ENCODE data around the gene STARD5.

The STARD5 gene

DNA sequence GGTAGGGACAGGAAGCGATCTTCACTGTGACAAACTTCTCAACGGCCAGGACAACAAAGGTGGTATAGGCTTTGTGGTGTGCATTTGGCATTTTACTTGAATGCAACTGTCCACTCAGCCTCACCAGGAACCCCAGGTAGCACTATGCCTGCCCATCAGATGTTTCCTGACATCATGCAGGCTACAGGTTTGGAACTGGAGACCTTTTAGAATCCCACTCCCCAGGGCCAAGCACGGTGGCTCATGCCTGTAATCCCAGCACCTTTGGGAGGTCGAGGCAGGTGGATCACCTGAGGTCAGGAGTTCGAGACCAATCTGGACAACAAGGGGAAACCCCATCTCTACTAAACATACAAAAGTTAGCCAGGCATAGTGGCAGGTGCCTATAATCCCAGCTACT, 9.6 kb downstream of the STARD5 start:
- H3K9me3 ChIP-seq (ENCODE audit: control insufficient read depth, low read length): no peaks in the 10 kb centered on the region
- no peak overlapping the region for H3K27ac ChIP-seq (ENCODE audit: insufficient read depth, low read depth, low read length, poor library complexity, severe bottlenecking)
- no peaks in the 10 kb centered on the region for H3K27me3 ChIP-seq (ENCODE audit: control insufficient read depth, insufficient read depth, low read length, poor library complexity, severe bottlenecking)
- no peaks in the 10 kb centered on the region for H3K36me3 ChIP-seq (ENCODE audit: control insufficient read depth, insufficient read depth, low read length)
- no peak overlapping the region for H3K4me3 ChIP-seq (ENCODE audit: insufficient read depth, low read depth, low read length)
- 93 to 94% methylated on average over 5 of the region's 5 CpGs for WGBS, 2 experiments
- no peaks in the 10 kb centered on the region for H3K4me1 ChIP-seq (ENCODE audit: control insufficient read depth, insufficient read depth, low read length)

DNA sequence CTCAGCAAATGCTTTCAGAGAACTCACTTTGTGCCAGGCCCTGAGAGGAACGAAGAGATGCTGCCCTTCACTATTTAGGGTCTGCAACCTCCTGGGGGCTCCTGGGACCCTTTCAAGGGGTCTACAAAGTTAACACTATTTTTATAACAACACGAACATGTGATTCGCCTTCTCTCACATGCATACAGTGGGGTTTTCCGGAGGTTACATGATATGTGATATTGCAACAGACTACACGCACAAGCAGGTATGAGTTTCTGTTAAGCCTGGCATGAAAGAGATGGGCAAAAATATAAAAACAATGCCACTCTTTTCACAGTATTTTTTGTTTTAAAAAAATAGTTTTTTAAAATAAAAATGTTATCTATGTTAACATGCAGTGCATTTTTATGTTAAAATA, 10.3 kb downstream of the STARD5 start:
- Histone ChIP-seq H3K36me3 (ENCODE audit: control insufficient read depth, insufficient read depth, low read length) (no peaks in the 10 kb centered on the region), H3K27me3 (ENCODE audit: control insufficient read depth, insufficient read depth, low read length, poor library complexity, severe bottlenecking) (no peaks in the 10 kb centered on the region), H3K9me3 (ENCODE audit: control insufficient read depth, low read length) (no peaks in the 10 kb centered on the region), H3K27ac (ENCODE audit: insufficient read depth, low read depth, low read length, poor library complexity, severe bottlenecking) (no peak overlapping the region), H3K4me1 (ENCODE audit: control insufficient read depth, insufficient read depth, low read length) (no peaks in the 10 kb centered on the region), H3K4me3 (ENCODE audit: insufficient read depth, low read depth, low read length) (no peak overlapping the region)
- 97 to 98% methylated on average over 5 of the region's 5 CpGs for WGBS, 2 experiments

- WGBS, 2 experiments: 94% methylated on average over 22 of the region's 22 CpGs
- Histone ChIP-seq H3K4me3 (ENCODE audit: insufficient read depth, low read depth, low read length) (no peak overlapping the region), H3K9me3 (ENCODE audit: control insufficient read depth, low read length) (no peaks in the 10 kb centered on the region), H3K27me3 (ENCODE audit: control insufficient read depth, insufficient read depth, low read length, poor library complexity, severe bottlenecking) (no peaks in the 10 kb centered on the region), H3K4me1 (ENCODE audit: control insufficient read depth, insufficient read depth, low read length) (no peaks in the 10 kb centered on the region), H3K27ac (ENCODE audit: insufficient read depth, low read depth, low read length, poor library complexity, severe bottlenecking) (no peak overlapping the region), H3K36me3 (ENCODE audit: control insufficient read depth, insufficient read depth, low read length) (no peaks in the 10 kb centered on the region)
Measured at GRCh38 chr15:81312790-81313543, 11.0 kb downstream of the STARD5 start.

GRCh38 chr15:81311752-81312464, 12.0 kb downstream of the STARD5 start:
- Histone ChIP-seq H3K4me1 (ENCODE audit: control insufficient read depth, insufficient read depth, low read length) (no peaks in the 10 kb centered on the region), H3K4me3 (ENCODE audit: insufficient read depth, low read depth, low read length) (no peak overlapping the region), H3K9me3 (ENCODE audit: control insufficient read depth, low read length) (no peaks in the 10 kb centered on the region), H3K27me3 (ENCODE audit: control insufficient read depth, insufficient read depth, low read length, poor library complexity, severe bottlenecking) (no peaks in the 10 kb centered on the region), H3K36me3 (ENCODE audit: control insufficient read depth, insufficient read depth, low read length) (no peaks in the 10 kb centered on the region), H3K27ac (ENCODE audit: insufficient read depth, low read depth, low read length, poor library complexity, severe bottlenecking) (no peak overlapping the region)
- WGBS, 2 experiments: 93 to 94% methylated on average over 10 of the region's 10 CpGs

DNA sequence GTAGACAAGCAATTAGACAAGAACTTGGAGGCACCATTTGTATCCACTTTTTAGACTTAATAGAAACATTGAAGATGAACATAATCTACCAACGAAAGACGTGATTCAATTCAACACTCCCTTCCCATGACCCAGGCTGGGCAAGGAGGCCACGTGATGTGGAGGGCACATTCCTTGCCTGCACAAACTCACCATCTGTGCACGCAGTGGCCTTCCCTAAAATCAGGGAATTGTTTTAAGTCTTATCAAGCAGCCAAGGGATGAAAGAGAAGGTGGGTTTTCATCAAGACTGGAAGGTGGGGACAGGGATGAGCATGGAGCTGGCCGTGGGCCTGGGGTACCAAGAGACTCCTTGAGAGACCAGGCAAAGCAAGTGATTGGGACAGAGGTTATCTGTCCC, 13.5 kb downstream of the STARD5 start:
- 94 to 96% methylated on average over 5 of the region's 5 CpGs for WGBS, 2 experiments
- H3K27ac ChIP-seq (ENCODE audit: insufficient read depth, low read depth, low read length, poor library complexity, severe bottlenecking): no peak overlapping the region

GRCh38 chr15:81309647-81310450, 14.1 kb downstream of the STARD5 start:
- Histone ChIP-seq H3K4me1 (ENCODE audit: control insufficient read depth, insufficient read depth, low read length) (no peaks in the 10 kb centered on the region), H3K27ac (ENCODE audit: insufficient read depth, low read depth, low read length, poor library complexity, severe bottlenecking) (no peak overlapping the region), H3K9me3 (ENCODE audit: control insufficient read depth, low read length) (no peaks in the 10 kb centered on the region), H3K27me3 (ENCODE audit: control insufficient read depth, insufficient read depth, low read length, poor library complexity, severe bottlenecking) (no peaks in the 10 kb centered on the region), H3K36me3 (ENCODE audit: control insufficient read depth, insufficient read depth, low read length) (no peaks in the 10 kb centered on the region), H3K4me3 (ENCODE audit: insufficient read depth, low read depth, low read length) (no peak overlapping the region)
- WGBS, 2 experiments: 93 to 98% methylated on average over 8 of the region's 8 CpGs

More for the DNA sequence above, 13.5 kb downstream of the STARD5 start:
- Histone ChIP-seq H3K4me3 (ENCODE audit: insufficient read depth, low read depth, low read length) (no peak overlapping the region), H3K4me1 (ENCODE audit: control insufficient read depth, insufficient read depth, low read length) (no peaks in the 10 kb centered on the region), H3K36me3 (ENCODE audit: control insufficient read depth, insufficient read depth, low read length) (no peaks in the 10 kb centered on the region), H3K9me3 (ENCODE audit: control insufficient read depth, low read length) (no peaks in the 10 kb centered on the region), H3K27me3 (ENCODE audit: control insufficient read depth, insufficient read depth, low read length, poor library complexity, severe bottlenecking) (no peaks in the 10 kb centered on the region)

GRCh38 chr15:81308260-81308659, 15.7 kb downstream of the STARD5 start:
- no peaks in the 10 kb centered on the region for H3K9me3 ChIP-seq (ENCODE audit: control insufficient read depth, low read length)
- no peaks in the 10 kb centered on the region for H3K36me3 ChIP-seq (ENCODE audit: control insufficient read depth, insufficient read depth, low read length)
- 94 to 96% methylated on average over 2 of the region's 2 CpGs for WGBS, 2 experiments
- no peak overlapping the region for H3K4me3 ChIP-seq (ENCODE audit: insufficient read depth, low read depth, low read length)
- no peak overlapping the region for H3K27ac ChIP-seq (ENCODE audit: insufficient read depth, low read depth, low read length, poor library complexity, severe bottlenecking)
- H3K27me3 ChIP-seq (ENCODE audit: control insufficient read depth, insufficient read depth, low read length, poor library complexity, severe bottlenecking): no peaks in the 10 kb centered on the region
- peaks cover 5% of the 10 kb centered on the region for H3K4me1 ChIP-seq (ENCODE audit: control insufficient read depth, insufficient read depth, low read length)

GRCh38 chr15:81304226-81304625, 19.7 kb downstream of the STARD5 start:
- no peak overlapping the region for H3K27ac ChIP-seq (ENCODE audit: insufficient read depth, low read depth, low read length, poor library complexity, severe bottlenecking)

DNA sequence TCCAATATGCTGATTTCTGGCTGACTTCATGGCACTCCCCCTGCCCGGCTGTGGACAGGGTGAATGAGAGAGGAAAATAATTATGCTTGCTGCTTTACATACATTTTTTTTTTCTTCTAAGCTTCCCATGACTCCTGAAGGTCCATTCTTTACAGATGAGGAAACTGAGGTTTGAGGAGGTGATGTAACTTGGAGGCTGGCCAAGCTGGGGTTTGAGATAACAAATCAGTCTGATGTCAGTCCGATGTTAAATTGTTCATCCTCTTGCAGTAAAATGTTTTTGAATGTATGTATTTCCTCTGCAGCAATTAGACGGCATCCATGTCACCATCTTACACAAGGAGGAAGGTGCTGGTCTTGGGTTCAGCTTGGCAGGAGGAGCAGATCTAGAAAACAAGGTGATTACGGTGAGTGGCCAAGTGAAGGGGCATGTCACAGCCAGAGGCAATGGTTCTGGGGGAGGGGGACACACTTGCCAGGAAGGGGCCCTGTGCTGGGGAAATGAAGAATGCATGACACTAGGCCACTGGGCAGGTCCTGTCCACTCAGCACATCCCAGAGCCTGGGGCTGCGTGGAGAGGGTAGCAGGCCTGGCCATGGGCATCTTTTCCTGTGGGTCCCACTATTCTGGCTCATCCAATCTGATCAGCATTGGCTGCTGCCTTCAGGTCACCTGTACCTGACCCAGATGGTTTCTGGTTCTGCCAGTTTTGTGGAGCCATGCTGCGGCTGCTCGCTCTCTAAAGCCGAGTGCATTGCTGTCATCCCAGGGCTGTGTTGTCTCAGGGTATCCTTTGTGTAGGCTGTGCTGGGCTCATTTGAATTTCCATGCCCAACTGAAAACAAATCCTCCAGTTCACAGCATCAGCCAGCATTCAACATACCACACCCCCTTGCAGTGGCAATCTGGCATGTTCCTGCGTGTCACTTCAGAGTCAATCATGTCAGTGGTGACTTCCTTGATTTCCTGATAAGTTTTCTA, 20.4 kb downstream of the STARD5 start:
- Histone ChIP-seq H3K4me1 (ENCODE audit: control insufficient read depth, insufficient read depth, low read length) (peaks cover 12% of the 10 kb centered on the region), H3K9me3 (ENCODE audit: control insufficient read depth, low read length) (no peaks in the 10 kb centered on the region), H3K27ac (ENCODE audit: insufficient read depth, low read depth, low read length, poor library complexity, severe bottlenecking) (peak overlapping the region; percentile 40), H3K36me3 (ENCODE audit: control insufficient read depth, insufficient read depth, low read length) (no peaks in the 10 kb centered on the region), H3K27me3 (ENCODE audit: control insufficient read depth, insufficient read depth, low read length, poor library complexity, severe bottlenecking) (no peaks in the 10 kb centered on the region), H3K4me3 (ENCODE audit: insufficient read depth, low read depth, low read length) (no peak overlapping the region)
- WGBS, 2 experiments: 46 to 55% methylated on average over 8 to 9 of the region's 9 CpGs

More at GRCh38 chr15:81304226-81304625, 19.7 kb downstream of the STARD5 start:
- H3K4me3 ChIP-seq (ENCODE audit: insufficient read depth, low read depth, low read length): no peak overlapping the region
- no peaks in the 10 kb centered on the region for H3K36me3 ChIP-seq (ENCODE audit: control insufficient read depth, insufficient read depth, low read length)
- no peaks in the 10 kb centered on the region for H3K27me3 ChIP-seq (ENCODE audit: control insufficient read depth, insufficient read depth, low read length, poor library complexity, severe bottlenecking)
- no peaks in the 10 kb centered on the region for H3K9me3 ChIP-seq (ENCODE audit: control insufficient read depth, low read length)
- 67 to 74% methylated on average over 5 of the region's 5 CpGs for WGBS, 2 experiments
- H3K4me1 ChIP-seq (ENCODE audit: control insufficient read depth, insufficient read depth, low read length): peaks cover 12% of the 10 kb centered on the region

All from ectodermal cell (in vitro differentiated cells).